HG02678 (cell line): ENCODE results near the gene RAB9B.

Experiments used
- ATAC-seq: cut with Tn5 transposase; IDR thresholded peaks from one replicate; pipeline ENCODE4 v1.9.1; 2021; ENCODE audit warnings: mild to moderate bottlenecking, moderate library complexity; ENCODE audit not compliant: unreplicated experiment

RAB9B gene

GRCh38 chrX:103773445-103773844, 58.6 kb downstream of the RAB9B start:
- no peak for ATAC-seq
